ENCODE results near the gene C10orf71. TPM values are rescaled to one million over a fixed set of nuclear protein-coding genes. Genes with fewer than 3 reads are reported as not detected.
A peak's percentile ranks its signal among the peaks of the same experiment; 100 is the strongest.

Gene C10orf71
- total and polyA plus RNA-seq, 7 experiments from 2014 or later = not detected

DNA sequence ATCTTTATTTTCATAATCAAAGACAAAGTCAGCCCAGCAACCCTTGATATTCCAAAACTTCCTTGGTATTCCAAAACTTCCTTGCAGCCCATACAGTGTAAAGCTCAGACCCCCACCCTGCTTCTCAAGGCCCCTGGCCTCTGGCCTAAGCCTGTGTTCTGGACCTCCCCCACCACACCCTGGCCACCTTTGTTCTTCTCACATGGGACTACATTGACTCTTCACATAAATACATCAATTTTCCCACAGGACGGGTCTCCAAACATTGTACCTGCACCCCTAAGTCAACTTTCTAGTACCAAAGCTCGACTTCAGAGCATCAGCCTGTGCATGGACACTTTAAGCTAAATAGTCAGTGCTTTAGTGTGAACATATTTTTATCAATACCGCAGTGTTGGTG is 56.3 kb downstream of the C10orf71 start:
- H3K27me3 Mint-ChIP-seq = peaks cover 0 to 28% (median 6%) of the 10 kb centered on the region in 5 donors
- no peaks in the 10 kb centered on the region for H3K27me3 ChIP-seq (ENCODE audit: control insufficient read depth in 2 of 2, insufficient read depth in 2 of 2, low read length in 2 of 2)
- ChIA-PET POLR2A (no interaction called here), CTCF (no interaction called here)
- H3K27ac Mint-ChIP-seq = no peak overlapping the region
- H3K36me3 ChIP-seq (ENCODE audit: control insufficient read depth in 2 of 3, insufficient read depth in 3 of 3, low read length in 3 of 3) = no peaks in the 10 kb centered on the region
- no peak overlapping the region for H3K4me3 ChIP-seq (ENCODE audit: low read length)
- no peak for DNase-seq
- peaks cover 2 to 16% (median 3%) of the 10 kb centered on the region in 11 donors for H3K9me3 Mint-ChIP-seq
- H3K4me1 ChIP-seq (ENCODE audit: control insufficient read depth in 2 of 2, insufficient read depth in 2 of 2, low read length in 2 of 2) = no peaks in the 10 kb centered on the region
- peaks cover 0 to 3% (median 0%) of the 10 kb centered on the region in 3 experiments for H3K9me3 ChIP-seq (ENCODE audit: control insufficient read depth in 2 of 3, low read length in 3 of 3)
- intact Hi-C loops (cut with micrococcal nuclease) = no loop called here
- H3K4me3 Mint-ChIP-seq = no peak overlapping the region
- ATAC-seq = no peak
- peaks cover 0 to 4% (median 0%) of the 10 kb centered on the region in 5 donors for H3K36me3 Mint-ChIP-seq
- peaks cover 0 to 3% (median 0%) of the 10 kb centered on the region in 7 donors for H3K4me1 Mint-ChIP-seq
- no peak overlapping the region for H3K27ac ChIP-seq (ENCODE audit: low read depth, low read length)

DNA sequence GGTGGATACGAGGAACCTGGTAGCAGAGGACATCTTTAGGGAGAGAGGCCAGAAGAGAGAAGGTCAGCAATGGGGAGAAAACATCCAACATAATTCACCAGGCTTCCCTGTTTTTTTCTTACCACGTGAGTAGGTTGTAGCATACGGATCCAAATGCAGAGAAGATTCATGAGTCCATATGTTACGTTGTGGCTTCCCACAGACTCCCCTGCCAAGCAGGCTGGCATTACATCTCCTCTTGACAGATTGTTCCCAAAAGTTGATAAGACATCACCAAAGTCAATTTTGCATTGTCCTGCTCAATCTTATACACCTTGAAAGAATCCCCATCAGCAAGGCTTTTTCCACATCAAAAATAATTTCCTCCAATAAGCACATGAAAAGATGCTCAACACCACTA is 57.2 kb downstream of the C10orf71 start:
- POLR2A ChIA-PET = no interaction called here
- DNase-seq (no peak), ATAC-seq (no peak)
- H3K9me3 ChIP-seq (ENCODE audit: control insufficient read depth in 2 of 3, low read length in 3 of 3) = no peaks in the 10 kb centered on the region
- Mint-ChIP-seq H3K27me3 (peaks cover 0 to 18% (median 6%) of the 10 kb centered on the region in 5 donors), H3K27ac (no peak overlapping the region), H3K4me3 (no peak overlapping the region), H3K36me3 (no peaks in the 10 kb centered on the region), H3K4me1 (peaks cover 0 to 3% (median 0%) of the 10 kb centered on the region in 7 donors), H3K9me3 (peaks cover 0 to 14% (median 0%) of the 10 kb centered on the region in 11 donors)
- no peak overlapping the region for H3K4me3 ChIP-seq (ENCODE audit: low read length)
- no peaks in the 10 kb centered on the region for H3K27me3 ChIP-seq (ENCODE audit: control insufficient read depth in 2 of 2, insufficient read depth in 2 of 2, low read length in 2 of 2)
- no peaks in the 10 kb centered on the region for H3K36me3 ChIP-seq (ENCODE audit: control insufficient read depth in 2 of 3, insufficient read depth in 3 of 3, low read length in 3 of 3)
- H3K27ac ChIP-seq (ENCODE audit: low read depth, low read length) = no peak overlapping the region
- intact Hi-C loops (cut with micrococcal nuclease) = no loop called here
- no peaks in the 10 kb centered on the region for H3K4me1 ChIP-seq (ENCODE audit: control insufficient read depth in 2 of 2, insufficient read depth in 2 of 2, low read length in 2 of 2)
- CTCF ChIA-PET = no interaction called here

DNA sequence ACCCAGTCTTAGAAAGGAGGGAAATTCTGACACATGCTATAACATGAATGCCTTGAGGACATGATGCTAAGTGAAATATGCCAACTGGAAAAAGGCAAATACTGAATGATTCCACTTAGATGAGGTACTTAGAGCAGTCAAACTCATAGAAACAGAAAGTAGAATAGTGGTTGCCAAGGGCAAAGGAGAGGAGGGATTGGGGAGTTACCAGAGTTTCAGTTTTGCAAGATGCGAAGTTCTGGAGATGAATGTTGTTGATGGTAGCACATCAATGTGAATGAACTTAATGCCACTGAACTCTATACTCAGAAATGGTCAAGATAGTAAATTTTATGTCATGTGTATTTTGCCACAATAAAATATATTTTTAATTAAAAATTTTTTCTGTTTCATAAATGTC is 58.0 kb downstream of the C10orf71 start:
- H3K27me3 Mint-ChIP-seq = peaks cover 0 to 12% (median under 1%) of the 10 kb centered on the region in 5 donors
- intact Hi-C loops (cut with micrococcal nuclease) = no loop called here
- H3K36me3 ChIP-seq (ENCODE audit: control insufficient read depth in 2 of 3, insufficient read depth in 3 of 3, low read length in 3 of 3) = no peaks in the 10 kb centered on the region
- ATAC-seq (no peak), DNase-seq (no peak)
- H3K4me3 Mint-ChIP-seq = no peak overlapping the region
- CTCF ChIA-PET = no interaction called here
- no peaks in the 10 kb centered on the region for H3K36me3 Mint-ChIP-seq
- no peak overlapping the region for H3K4me3 ChIP-seq (ENCODE audit: low read length)
- POLR2A ChIA-PET = no interaction called here
- no peaks in the 10 kb centered on the region for H3K27me3 ChIP-seq (ENCODE audit: control insufficient read depth in 2 of 2, insufficient read depth in 2 of 2, low read length in 2 of 2)
- H3K4me1 Mint-ChIP-seq = peaks cover 0 to 3% (median 0%) of the 10 kb centered on the region in 7 donors
- no peak overlapping the region for H3K27ac Mint-ChIP-seq
- H3K9me3 ChIP-seq (ENCODE audit: control insufficient read depth in 2 of 3, low read length in 3 of 3) = no peaks in the 10 kb centered on the region
- H3K4me1 ChIP-seq (ENCODE audit: control insufficient read depth in 2 of 2, insufficient read depth in 2 of 2, low read length in 2 of 2) = no peaks in the 10 kb centered on the region
- peaks cover 0 to 14% (median 0%) of the 10 kb centered on the region in 11 donors for H3K9me3 Mint-ChIP-seq
- H3K27ac ChIP-seq (ENCODE audit: low read depth, low read length) = no peak overlapping the region

DNA sequence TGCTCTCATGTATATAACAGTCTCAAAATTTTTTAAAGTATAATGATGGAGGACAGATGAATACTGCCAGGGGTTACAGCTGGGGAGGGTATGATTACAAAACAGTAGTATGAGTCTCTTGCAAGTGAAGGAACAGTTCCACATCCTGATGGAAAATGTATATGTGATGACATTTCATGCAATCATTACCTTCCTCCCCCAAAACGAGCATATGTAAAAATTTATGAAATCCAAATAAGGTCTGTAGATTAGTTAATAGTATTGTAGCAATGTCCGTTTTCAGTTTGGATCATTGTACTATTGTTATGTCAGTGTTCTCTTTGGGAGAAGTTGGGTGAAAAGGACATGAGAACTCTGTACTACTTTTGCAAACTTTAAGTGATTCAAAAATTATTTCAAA is 58.9 kb downstream of the C10orf71 start:
- POLR2A ChIA-PET = no interaction called here
- ATAC-seq (no peak), DNase-seq (no peak)
- Histone ChIP-seq H3K4me1 (ENCODE audit: control insufficient read depth in 2 of 2, insufficient read depth in 2 of 2, low read length in 2 of 2) (no peaks in the 10 kb centered on the region), H3K9me3 (ENCODE audit: control insufficient read depth in 2 of 3, low read length in 3 of 3) (no peaks in the 10 kb centered on the region), H3K27ac (ENCODE audit: low read depth, low read length) (no peak overlapping the region), H3K27me3 (ENCODE audit: control insufficient read depth in 2 of 2, insufficient read depth in 2 of 2, low read length in 2 of 2) (no peaks in the 10 kb centered on the region), H3K36me3 (ENCODE audit: control insufficient read depth in 2 of 3, insufficient read depth in 3 of 3, low read length in 3 of 3) (no peaks in the 10 kb centered on the region), H3K4me3 (ENCODE audit: low read length) (no peak overlapping the region)
- peaks cover 0 to 7% (median 0%) of the 10 kb centered on the region in 5 donors for H3K27me3 Mint-ChIP-seq
- intact Hi-C loops (cut with micrococcal nuclease) = no loop called here
- no peak overlapping the region for H3K27ac Mint-ChIP-seq
- H3K4me3 Mint-ChIP-seq = no peak overlapping the region
- H3K9me3 Mint-ChIP-seq = peaks cover 0 to 14% (median 0%) of the 10 kb centered on the region in 11 donors
- H3K36me3 Mint-ChIP-seq = no peaks in the 10 kb centered on the region
- CTCF ChIA-PET = no interaction called here
- H3K4me1 Mint-ChIP-seq = peaks cover 0 to 3% (median 0%) of the 10 kb centered on the region in 7 donors

DNA sequence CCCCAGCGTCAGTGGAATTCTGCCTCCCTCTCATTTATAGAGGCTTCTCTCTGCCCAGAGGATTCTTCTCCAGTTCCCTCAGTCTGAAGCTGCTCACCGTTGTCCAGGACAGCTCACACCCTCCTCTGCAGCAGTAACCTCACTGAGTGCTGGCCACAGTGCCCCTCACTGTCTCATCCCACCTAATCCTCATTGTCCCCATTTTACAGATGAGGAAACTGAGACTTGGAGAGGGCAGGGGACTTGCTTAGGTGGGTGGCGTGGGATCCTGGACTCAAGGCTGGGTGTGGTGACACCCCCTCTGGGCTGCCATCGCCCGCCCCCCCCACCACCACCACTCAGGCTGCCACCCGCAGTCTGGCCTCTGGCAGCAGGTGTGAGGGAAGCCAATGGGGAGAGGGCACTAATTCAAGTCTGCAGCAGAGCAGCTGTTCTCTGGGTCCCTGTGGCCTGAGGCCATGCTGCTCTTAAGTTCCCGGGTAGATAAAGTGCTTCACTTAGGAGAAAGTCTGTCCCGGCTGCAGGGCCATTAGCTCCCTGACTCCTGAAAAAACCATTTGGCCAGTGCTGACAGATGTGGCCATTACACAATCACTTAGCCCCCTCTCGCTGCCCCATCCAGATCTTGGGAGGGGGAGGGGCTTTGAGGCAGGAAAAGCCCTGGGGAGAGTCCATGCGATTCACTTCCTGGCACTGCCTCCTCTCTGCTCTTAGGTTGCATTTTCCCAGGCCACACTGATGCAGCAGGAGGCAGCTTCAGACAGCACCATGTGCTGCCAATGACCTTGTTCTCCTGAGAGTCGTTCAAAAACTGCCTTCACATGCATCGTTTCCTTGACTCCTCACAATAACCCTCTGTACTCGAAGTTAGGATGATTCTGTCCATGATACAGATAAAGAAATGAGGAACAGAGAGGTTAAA is 60.6 kb downstream of the C10orf71 start:
- no peaks in the 10 kb centered on the region for H3K9me3 ChIP-seq (ENCODE audit: control insufficient read depth in 2 of 3, low read length in 3 of 3)
- no peak overlapping the region for H3K4me3 ChIP-seq (ENCODE audit: low read length)
- H3K4me1 ChIP-seq (ENCODE audit: control insufficient read depth in 2 of 2, insufficient read depth in 2 of 2, low read length in 2 of 2) = no peaks in the 10 kb centered on the region
- intact Hi-C loops (cut with micrococcal nuclease) = no loop called here
- no peak overlapping the region for H3K4me3 Mint-ChIP-seq
- ATAC-seq (no peak), DNase-seq (no peak)
- H3K36me3 Mint-ChIP-seq = no peaks in the 10 kb centered on the region
- H3K27me3 ChIP-seq (ENCODE audit: control insufficient read depth in 2 of 2, insufficient read depth in 2 of 2, low read length in 2 of 2) = no peaks in the 10 kb centered on the region
- no peaks in the 10 kb centered on the region for H3K36me3 ChIP-seq (ENCODE audit: control insufficient read depth in 2 of 3, insufficient read depth in 3 of 3, low read length in 3 of 3)
- H3K4me1 Mint-ChIP-seq = peaks cover 0 to 3% (median 0%) of the 10 kb centered on the region in 7 donors
- no peak overlapping the region for H3K27ac Mint-ChIP-seq
- CTCF ChIA-PET = no interaction called here
- POLR2A ChIA-PET = no interaction called here
- peaks cover 0 to 14% (median 0%) of the 10 kb centered on the region in 11 donors for H3K9me3 Mint-ChIP-seq
- peaks cover 0 to 7% (median 0%) of the 10 kb centered on the region in 5 donors for H3K27me3 Mint-ChIP-seq
- H3K27ac ChIP-seq (ENCODE audit: low read depth, low read length) = no peak overlapping the region

DNA sequence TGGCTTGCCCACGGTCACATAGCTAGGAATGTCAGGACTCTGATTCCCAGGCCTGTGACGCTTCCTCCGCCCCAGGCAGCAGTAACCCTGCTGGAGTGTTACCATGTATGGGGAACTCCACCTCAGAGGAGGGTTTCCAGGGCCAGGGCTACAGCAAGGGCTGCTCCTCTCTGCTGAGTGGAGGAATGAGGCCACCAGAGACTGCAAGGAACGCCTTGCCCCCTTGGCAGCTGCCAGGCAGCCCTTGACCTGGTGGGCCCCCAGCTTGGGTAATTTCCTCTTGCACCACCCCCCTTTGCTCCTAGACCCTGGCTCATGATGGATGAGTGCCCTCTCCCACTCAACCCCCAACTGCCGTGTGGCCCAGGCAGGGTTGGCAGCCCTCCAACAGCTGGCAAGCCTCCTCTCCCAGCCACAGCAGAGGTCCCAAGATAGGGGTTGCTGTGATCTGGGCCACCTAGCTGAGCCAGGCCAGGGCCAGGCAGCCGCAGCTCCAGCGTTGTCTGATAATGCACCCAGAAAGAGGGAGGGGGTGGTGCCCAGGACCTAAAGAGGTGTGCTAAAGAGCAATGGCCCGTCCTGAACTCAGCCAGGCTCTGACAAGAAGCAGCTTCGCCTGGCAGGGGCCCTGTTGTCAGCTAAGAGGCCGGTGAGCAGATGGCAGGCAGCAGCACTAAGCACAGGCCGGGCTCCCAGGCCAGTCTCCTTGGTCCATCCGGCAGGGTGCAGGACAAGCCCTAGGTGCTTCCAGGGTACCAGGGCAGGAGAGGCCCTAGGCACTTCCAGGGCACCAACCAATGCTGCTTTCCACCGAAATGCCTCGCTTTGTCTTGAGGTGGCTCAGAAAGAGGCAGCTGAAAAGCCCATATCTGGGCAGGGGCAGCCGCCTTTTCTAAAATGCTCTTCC is 61.6 kb downstream of the C10orf71 start:
- H3K4me1 Mint-ChIP-seq = peaks cover 0 to 3% (median 0%) of the 10 kb centered on the region in 7 donors
- no peak overlapping the region for H3K4me3 Mint-ChIP-seq
- H3K27ac ChIP-seq (ENCODE audit: low read depth, low read length) = no peak overlapping the region
- ATAC-seq = peak; percentile 38
- no peaks in the 10 kb centered on the region for H3K27me3 ChIP-seq (ENCODE audit: control insufficient read depth in 2 of 2, insufficient read depth in 2 of 2, low read length in 2 of 2)
- CTCF ChIA-PET = no interaction called here
- no peaks in the 10 kb centered on the region for H3K4me1 ChIP-seq (ENCODE audit: control insufficient read depth in 2 of 2, insufficient read depth in 2 of 2, low read length in 2 of 2)
- no peaks in the 10 kb centered on the region for H3K36me3 ChIP-seq (ENCODE audit: control insufficient read depth in 2 of 3, insufficient read depth in 3 of 3, low read length in 3 of 3)
- no peak for DNase-seq
- H3K4me3 ChIP-seq (ENCODE audit: low read length) = no peak overlapping the region
- peaks cover 0 to 14% (median 0%) of the 10 kb centered on the region in 11 donors for H3K9me3 Mint-ChIP-seq
- intact Hi-C loops (cut with micrococcal nuclease) = no loop called here
- no peak overlapping the region for H3K27ac Mint-ChIP-seq
- no peaks in the 10 kb centered on the region for H3K36me3 Mint-ChIP-seq
- POLR2A ChIA-PET = no interaction called here
- no peaks in the 10 kb centered on the region for H3K9me3 ChIP-seq (ENCODE audit: control insufficient read depth in 2 of 3, low read length in 3 of 3)
- H3K27me3 Mint-ChIP-seq = peaks cover 0 to 12% (median 0%) of the 10 kb centered on the region in 5 donors

Measured in naive thymus-derived CD4-positive, alpha-beta T cell (primary cell).